MV-4-11 (cell line): Measurements from ENCODE around the gene CAPZA2.
"Not testable (repeated sequence)": the region's sequence is repeated elsewhere in the genome, so short reads cannot be mapped to it uniquely, and the experiment has no call there.

ENCODE experiments used
- DNase-seq: peaks from one replicate; lab custom pipeline; 2025; lab: John Stamatoyannopoulos, UW

Gene CAPZA2

DNA sequence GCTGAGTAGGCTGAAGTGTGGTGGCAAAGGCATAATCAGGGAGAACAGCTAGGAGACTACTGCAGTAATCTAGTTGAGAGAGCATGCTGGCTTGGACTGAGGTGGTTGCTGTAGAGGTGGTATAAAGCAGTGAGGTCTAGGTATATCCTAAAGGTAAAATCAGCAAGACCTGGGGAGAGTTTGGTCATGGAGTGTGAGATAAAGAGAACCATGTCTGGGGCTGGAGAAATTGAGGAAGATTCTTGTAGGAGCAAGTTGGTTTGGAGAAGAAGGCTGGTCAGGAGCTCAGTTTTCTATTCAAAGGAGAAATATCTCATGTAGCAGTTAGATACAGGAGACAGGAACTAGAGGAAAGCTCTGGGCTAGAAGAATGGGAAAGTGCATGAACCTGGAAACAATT is 58.0 kb downstream of the CAPZA2 start:
- no peak for DNase-seq

DNA sequence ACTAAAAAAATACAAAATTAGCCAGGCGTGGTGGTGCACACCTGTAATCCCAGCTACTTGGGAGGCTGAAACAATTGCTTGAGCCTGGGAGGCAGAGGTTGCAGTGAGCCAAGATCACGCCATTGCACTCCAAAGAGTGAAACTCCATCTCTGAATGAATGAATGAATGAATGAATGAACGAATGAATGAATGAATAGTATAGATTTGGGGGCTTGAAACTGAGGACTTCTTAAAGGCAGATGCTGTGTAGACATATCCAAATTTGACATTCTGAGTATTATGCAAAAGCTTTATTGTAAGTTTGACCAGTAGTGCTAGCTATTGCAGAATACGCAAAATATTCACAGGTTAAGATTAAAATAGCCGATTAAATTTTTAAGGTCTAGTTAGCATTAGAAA is 60.2 kb downstream of the CAPZA2 start:
- no peak for DNase-seq

DNA sequence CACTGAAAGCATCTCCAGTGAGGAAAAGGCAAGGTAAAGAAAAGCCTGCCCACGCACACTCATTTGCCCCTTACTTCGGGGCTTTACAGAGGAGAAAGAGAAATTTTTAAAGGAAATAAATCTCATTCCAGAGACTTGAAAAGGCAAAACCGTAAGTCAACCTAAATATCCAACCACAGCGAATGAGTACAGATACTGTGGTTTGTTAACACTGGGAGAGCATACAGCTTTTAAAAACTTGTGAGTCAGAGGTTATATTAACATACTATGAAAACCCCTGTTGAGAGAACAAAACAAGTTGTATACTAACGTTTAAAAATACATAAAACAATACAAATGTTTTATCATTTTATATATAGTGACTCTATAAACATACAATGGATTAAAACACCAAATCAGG is 62.4 kb downstream of the CAPZA2 start:
- DNase-seq = no peak

DNA sequence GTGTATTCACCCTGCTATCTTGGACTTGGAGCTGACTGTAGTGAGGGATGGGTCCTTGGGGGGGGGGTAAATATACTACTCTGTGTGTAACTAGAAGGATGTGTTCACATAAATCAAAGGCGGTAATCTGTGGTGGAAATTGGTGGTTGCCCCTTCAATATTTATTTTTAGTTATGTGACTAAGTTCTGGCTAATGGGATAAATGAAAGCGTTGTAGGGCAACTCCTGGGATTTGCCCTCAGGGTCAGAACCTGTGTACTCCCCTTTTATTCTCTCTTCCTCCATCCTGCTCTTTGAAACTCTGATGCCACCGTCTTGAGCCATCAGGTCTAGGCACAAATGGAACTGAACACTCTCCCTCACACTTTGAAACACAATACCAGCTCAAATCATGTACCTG is 66.6 kb downstream of the CAPZA2 start:
- DNase-seq = no peak

DNA sequence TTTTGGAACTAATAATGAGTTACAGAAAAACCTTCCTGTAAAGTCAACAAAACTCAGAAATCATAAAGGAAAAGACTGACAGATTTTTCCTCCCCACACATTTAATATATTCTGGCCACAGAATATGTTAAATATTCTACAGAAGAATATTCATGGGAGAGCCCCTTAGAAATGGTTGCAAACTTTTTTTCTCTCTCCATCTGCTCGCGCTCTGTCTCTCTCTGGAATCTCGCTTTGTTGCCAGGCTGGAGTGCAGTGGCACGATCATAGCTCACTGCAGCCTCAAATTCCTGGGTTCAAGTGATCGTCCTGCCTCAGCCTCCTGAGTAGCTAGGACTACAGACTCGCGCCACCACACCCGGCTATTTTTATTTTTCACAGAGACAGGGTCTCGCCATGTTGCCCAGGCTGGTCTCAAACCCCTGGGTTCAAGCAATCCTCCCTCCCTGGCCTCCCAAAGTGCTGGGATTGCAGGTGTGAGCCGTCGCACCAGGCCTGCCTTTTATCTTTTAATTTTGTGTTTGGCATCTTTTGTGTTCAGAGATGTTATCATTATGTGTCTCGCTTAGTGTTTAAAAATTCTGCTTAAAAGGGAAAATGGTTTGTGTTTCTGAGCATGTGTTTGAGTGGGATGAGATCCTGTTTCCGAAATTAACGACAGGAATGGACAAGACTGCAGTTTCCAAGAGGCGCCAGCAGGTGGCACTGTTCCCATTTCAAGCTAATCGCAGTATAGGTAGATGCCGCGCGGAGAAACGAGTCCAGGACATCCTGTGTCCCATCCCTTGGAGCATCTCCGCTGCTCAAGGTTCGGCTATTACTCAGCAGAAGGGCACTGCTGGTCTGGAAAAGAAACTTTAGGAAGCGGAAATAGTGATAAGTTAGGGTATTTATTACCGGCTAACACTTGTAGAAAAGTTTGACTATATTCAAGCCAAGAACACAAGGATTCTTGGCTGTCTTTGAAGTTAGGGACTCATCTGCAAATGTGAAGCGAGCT is 67.8 kb downstream of the CAPZA2 start:
- peak; percentile 36 for DNase-seq

DNA sequence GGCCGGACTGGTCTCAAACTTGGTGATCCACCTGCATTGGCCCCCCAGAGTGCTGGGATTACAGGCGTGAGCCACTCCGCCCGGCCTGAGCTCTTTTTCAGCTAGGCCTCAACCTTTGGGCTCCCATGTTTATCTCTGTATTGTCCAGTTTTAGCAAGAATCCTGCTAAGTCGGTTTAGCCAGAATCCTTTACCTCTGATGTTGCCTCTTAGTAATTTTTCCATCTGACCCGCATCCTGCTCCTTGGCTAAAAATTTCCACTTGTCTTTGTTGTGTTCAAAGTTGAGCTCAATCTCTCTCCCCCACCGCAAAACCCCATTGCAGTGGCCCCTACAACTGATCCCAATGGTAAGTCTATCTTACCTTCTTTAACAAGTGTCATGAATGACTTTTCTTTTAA is 70.2 kb downstream of the CAPZA2 start:
- no peak for DNase-seq

DNA sequence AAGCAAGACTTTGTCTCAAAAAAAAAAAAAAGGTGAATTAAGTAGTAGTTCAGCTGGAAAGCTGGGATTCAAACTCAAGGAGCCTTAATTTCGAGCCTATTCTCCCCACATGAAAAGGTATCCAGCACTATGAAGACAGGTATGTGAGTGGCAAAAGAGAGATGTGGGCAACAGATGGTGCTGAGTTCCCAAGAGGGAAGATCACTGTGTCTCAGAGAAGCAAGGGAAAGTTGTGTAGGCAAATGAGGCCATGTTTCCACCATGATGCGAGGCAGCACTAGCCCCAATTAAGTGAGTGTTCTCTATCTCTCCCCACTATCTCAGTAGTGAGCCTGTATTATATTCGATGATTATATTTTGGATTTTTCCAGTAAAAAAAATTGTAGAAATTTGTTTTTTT is 71.1 kb downstream of the CAPZA2 start:
- no peak for DNase-seq

DNA sequence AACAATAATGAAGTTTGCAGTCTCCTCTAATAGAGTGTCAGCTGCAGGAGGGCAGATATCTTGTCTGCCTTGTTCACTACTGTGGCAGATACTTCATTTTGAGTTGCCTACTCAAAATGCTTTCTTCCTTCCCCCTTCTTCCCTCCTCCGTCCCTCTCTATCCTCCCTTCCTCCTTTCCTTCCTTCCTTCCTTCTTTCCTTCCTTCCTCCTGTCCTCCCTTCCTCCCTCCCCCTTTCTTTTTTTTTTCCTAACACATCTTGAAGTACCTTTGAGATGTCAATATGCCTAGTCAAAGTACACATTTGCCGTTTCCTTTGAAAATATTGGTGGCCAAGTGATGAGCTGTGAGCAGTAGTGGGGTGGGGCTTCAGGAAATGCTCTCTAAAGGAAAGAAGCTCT is 72.2 kb downstream of the CAPZA2 start:
- DNase-seq = no peak

DNA sequence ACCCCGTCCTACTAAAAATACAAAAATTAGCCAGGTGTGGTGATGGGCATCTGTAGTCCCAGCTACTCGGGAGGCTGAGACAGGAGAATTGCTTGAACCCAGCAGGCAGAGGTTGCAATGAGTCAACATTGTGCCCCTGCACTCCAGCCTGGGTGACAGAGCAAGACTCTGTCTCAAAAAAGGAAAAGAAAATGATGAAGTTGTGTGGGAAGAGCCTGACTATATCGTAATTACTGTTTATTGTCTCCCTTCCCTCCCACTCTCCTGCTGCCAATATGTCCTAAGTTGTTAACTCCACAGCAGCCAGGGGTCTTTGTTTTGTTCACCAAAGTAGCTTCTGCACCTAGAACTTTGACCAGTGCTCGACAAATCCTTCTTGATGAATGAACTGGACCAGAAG is 74.5 kb downstream of the CAPZA2 start:
- not testable (repeated sequence) for DNase-seq

DNA sequence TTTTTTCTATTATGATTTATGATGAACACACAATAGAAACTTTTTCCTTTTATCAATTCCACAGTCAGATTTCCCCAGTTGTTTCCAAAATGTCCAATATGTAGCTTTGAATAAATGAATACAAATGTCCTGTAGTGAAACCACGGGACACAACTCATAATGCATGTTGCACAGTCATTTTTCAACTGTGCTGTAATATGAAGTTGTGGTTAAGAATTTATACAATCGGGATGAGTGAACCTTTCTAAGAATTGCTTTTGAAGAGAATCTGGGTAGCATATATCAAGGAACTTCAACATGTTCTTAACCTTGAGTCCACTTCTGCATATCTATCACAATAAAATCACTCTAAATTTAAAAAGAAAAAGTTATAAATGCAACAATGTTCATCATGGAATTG is 76.3 kb downstream of the CAPZA2 start:
- no peak for DNase-seq

DNA sequence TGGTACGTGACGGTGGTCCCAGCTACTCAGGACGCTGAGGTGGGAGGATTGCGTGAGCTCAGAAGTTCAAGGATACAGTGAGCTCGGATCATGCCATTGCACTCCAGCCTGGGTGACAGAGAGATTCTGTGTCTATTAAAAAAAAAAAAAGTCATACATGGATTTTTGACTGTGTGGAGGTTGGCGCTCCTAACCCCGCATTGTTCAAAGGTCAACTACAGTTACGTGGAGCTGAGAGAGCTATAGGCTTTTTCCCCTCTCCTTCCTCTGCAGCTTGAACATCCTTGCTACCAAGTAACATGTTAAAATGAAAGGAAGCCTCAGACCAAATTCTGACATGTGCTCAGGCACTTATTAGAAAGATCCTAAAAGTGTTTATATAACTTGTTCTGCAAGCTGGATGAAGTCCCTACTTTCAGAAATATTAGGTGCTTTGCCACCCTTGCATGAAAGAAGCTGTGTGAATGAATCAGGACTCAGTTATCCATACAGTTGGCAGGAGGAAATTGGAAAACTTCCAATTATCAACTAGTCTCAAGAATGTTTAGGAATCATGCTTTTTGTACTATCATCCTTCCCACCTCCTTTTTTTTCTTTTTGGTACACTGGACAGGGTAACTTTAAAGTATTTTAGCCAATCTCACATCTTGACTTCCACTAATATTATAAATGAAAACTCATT is 78.4 kb downstream of the CAPZA2 start:
- no peak for DNase-seq

DNA sequence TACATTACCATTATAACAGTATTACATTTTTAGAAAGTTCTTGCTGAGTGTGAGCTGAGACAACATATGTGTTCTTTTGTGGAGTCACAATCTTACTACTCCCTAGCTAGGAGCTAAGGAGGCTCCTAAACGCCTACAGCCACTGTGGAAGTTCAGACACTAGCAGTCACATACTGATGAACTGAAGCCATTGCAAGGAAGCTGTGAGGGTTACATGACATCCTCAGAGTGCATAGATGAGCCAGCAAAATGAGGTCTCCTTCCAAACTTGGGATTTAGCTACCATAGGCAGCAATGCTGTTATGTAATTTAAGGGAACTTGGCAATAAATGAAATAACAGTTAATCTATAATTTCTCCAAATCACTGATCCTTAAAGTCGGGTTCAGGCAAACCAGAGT is 80.1 kb downstream of the CAPZA2 start:
- no peak for DNase-seq

DNA sequence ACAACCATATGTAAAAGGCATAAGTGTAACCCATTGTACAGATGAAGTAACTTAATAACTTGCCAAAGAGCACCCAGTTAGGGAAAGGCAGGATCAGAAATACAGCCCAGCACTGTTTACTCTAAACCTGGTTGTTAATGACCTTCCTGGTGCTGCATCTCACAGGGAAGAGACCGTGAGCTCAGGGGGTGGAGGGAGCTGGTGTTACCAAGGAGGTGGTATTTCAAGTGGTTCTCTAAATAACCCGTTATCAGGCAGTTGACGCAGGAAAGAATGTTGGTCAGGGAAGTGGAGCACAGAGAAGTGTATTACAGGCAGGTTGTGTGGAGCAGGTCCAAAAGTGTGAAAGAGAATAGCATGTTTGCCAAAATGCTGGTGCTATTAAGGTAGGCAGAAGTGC is 86.5 kb downstream of the CAPZA2 start:
- DNase-seq = no peak

DNA sequence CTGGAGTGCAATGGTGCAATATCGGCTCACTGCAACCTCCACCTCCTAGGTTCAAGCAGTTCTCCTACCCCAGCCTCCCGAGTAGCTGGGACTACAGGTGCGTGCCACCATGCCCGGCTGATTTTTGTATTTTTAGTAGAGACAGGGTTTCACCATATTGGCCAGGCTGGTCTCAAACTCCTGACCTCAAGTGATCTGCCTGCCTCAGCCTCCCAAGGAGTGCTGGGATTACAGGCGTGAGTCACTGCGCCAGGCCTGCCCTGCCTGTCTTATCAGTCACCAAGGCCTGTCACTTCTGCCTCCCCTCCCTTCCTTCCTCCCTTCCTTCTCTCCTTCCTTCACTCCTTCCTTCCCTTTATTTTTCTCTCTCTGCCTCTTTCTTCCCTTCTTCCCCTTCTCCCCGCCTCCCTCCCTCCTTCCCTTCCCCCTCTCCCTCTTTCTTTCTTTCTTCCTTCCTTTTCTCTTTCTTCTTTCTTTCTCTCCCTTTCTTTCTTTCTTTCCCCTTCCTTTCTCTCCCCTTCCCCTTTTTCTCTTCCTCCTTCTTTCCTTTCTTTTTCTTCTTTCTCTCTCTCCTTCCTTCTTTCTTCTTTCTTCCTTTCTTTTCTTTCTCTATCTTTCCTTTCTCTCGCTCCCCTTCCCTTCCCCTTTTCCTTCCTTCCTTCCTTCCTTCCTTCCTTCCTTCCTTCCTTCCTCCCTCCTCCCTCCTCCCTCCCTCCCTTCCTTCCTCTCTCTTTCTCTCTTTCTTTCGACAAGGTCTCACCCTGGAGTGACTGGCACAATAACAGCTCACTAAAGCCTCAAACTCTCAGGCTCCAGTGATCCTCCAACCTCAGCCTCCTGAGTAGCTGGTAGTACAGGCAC is 87.8 kb downstream of the CAPZA2 start:
- peak; percentile 7 for DNase-seq

DNA sequence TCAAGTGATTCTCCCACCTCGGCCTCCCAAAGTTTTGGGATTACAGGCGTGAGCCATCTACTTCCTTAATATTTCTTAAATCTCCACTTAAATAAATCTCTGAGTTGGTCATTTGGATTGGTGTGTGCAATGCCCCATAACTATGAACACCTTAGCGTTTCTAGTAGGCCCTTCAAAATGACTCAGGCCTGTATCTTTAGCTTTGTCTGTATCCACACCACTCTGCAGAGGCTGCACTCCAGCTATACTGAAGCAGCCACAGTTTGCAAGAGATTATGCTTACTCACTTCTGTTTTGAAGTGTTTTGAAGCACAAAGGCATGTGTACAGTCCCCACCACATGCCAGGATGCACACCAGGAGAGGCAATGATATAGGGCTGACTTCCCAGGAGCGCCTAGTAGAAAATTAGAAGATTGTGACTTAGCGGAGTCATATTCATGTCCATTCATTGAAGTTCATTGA is 88.5 kb downstream of the CAPZA2 start:
- no peak for DNase-seq

DNA sequence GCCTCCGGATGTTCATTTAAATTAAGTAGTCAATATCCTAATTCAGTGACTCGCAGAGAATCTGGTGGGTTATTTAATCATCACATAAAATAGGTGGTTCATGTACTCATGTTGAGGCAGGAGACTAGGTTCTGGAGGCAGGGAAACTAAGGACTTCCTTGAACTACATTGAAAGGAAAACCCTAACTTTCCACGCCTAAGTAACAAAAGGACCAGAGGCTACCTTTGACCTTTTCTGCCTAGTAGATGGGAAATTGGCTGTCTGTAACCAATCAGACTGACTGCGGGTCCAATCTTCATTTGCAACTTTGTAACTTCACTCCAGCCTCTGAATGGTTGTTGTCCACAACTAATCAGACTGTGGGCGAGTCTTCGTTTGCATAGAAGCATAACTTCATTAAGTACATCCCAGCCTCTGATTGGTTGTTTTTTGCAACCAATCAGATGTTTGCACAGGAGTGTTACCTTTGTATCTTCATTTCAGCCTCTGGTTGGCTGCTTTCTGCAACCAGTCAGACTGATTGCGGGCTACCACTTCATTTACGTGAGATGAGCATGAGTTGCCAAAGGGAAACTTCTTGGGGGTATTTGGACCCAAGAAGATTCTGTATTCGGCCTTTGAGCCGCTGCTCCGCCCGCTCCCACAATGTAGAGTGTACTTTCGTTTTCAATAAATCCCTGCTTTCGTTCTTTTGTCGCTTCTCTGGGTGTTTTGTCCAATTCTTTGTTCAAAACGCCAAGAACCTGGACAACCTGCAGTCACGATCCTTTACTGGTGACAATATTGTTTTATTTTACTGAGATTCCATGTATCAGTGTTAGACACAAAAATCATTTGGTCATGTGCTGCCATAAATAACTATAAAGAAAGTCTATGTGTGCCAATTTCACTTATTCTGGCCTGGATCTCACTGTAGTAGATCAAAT is 89.2 kb downstream of the CAPZA2 start:
- DNase-seq = no peak

DNA sequence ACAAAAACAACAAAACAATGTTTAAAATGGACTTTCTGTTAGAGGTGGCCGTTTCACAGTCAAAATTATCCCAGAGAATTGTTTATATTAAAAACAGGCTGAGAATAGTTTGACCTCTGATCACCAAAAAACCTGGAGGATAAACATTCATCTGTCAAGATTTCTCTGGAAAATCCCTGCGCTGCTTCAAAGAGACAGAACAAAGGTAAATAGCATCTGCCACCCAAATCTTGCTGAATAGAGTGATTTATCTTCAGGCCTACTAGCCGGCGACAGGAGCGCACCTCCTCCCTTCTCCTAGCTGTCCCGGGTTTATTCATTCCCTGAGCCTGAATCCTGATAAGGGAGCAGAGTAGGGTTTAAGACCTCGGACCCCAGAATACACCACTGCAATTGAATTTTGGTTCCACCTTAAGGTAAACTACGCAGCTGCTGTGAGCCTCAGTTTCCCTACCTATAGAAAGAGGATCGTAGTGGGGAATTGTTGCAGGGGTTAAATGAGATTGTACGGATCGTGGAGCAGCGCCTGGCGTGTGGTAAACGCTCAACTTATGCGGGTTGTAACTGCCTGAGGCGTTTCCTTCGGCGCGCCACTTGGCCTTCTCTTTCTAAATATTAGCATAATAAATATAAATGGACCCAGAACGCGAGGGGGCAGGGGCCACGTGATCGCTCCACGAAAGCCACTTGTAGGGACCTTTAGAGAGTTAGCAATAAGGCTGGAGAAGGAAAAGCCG is 90.4 kb downstream of the CAPZA2 start:
- peak; percentile 60 for DNase-seq

DNA sequence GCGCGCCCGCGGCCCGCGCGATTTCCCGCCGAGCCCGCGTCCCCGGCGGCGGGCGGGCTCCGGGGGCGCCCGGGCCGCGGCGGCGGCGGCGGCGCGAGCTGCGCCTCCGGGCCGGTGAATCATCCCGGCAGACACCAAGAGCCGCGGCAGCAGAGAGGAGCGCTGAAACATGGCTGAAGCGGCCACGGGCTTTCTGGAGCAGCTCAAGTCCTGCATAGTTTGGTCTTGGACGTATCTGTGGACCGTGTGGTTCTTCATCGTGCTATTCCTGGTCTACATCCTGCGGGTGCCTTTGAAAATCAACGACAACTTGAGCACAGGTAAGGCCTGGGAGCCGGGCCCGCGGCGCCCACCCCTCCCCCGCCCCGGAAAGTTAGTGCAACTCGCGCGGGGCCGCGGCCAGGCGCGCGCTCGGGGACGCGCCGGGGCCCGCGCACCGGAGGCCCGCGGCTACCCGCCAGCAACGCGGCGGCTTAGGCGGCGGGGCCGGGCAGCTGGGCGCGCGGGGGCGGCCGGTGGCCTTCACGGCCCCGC is 91.1 kb downstream of the CAPZA2 start, which contains the start of gene ST7:
TSS of gene ST7 (plus strand) at position 130 of the 534 bp plus-strand sequence. CDS start at position 170, 40 bp downstream.
- DNase-seq = peak; percentile 60

DNA sequence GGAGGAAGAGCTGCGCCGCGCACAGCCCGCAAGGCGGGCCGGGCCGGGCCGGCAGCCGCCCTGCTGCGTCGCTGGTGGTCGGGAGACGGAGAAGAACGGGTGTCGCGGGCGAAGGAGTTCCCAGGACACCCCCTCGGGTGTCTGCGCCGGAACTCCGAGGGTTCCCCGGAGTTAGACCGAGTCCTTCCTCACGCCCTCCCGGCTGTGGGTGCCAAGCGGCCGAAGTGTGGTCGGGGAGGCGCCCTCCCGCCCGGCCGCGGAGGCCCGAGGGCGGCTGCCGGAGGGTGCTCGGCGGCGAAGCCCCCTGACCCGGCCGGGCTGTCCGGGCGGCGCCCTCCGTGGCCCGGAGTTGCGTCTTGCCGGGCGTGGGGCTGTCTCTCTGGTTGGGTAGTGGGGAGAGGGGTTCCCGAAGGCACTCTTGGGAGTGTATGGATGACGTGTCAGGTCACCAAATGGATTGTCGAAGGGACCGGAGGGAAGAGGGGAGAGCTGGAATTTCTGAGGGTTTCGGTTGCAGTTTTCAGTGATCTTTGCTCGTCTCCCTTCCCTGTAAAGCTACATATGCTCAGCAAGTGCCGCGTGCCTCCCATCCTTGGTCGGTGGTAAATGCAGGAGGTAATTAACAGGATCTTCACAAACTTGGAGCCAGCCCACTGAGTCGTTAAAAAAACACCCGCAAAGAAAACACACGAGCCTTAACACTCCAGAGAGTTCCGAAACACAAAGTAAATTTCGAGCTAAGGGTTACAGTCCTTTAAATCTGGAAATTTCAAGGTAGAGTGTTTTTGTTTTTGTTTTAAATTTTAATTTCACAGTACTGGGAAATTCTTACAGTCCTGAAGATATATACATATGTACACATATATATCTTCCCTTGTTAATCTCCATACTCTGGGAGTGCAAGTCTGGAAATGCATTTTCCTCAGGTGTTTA is 91.8 kb downstream of the CAPZA2 start:
- peak; percentile 33 for DNase-seq
